Peyer's patch (tissue), 4 donors: ENCODE data around the gene S100A7. TPM values are rescaled to one million over a fixed set of nuclear protein-coding genes. Genes with fewer than 3 reads are reported as not detected.

Experiments used
- DNase-seq, 3 donors: peaks; one replicate each; pipeline ENCODE4 v3.0.0-alpha.2; 2017 to 2019
- H3K27ac ChIP-seq, 4 donors: fragments of 200-600 bp; sonication (generic); one replicate each; pipeline ENCODE4 v1.5.1; 2016 to 2019
- H3K27me3 ChIP-seq, 2 donors: fragments of 200-600 bp; sonication (generic); one replicate each; pipeline ENCODE4 v1.5.1; 2019
- H3K36me3 ChIP-seq, 3 donors: fragments of 200-600 bp; sonication (generic); one replicate each; pipeline ENCODE4 v1.5.1; 2016 to 2019
- H3K4me1 ChIP-seq, 4 donors: fragments of 200-600 bp; sonication (generic); one replicate each; pipeline ENCODE4 v1.5.1; 2016 to 2019
- H3K4me3 ChIP-seq, 4 donors: fragments of 200-600 bp; sonication (generic); 1 replicate in 3 of 4; 2 replicates in 1 of 4; pipeline ENCODE4 v1.5.1; 2016 to 2019; ENCODE audit warnings: mild to moderate bottlenecking in 1 of 4
- H3K9me3 ChIP-seq, 4 donors: fragments of 200-600 bp; sonication (generic); one replicate each; pipeline ENCODE4 v1.5.1; 2016 to 2019; ENCODE audit warnings: mild to moderate bottlenecking in 1 of 4
- CTCF ChIP-seq, 6 experiments: fragments of 450-650 bp in 4 of 6; fragments of 200-600 bp in 2 of 6; sonication (generic) in 1 of 6; IDR thresholded peaks; one replicate each; pipeline ENCODE4 v1.5.1; 2017 to 2019; ENCODE audit warnings: antibody characterized with exemption in 6 of 6, mild to moderate bottlenecking in 3 of 6, moderate library complexity in 1 of 6
- POLR2A ChIP-seq, 2 donors: fragments of 450-650 bp; IDR thresholded peaks; one replicate each; pipeline ENCODE4 v1.5.1; 2017; ENCODE audit warnings: antibody characterized with exemption in 2 of 2, mild to moderate bottlenecking in 2 of 2, moderate library complexity in 2 of 2
- total RNA-seq, 4 donors: library from RNA; depleted of rRNA; stranded (reverse); fragments of >200 nt; gene quantifications; one replicate each; pipeline ENCODE4 v1.1.0, GENCODE V29; 2016

Gene S100A7
- total RNA-seq, 4 donors from 2014 or later = not detected

DNA sequence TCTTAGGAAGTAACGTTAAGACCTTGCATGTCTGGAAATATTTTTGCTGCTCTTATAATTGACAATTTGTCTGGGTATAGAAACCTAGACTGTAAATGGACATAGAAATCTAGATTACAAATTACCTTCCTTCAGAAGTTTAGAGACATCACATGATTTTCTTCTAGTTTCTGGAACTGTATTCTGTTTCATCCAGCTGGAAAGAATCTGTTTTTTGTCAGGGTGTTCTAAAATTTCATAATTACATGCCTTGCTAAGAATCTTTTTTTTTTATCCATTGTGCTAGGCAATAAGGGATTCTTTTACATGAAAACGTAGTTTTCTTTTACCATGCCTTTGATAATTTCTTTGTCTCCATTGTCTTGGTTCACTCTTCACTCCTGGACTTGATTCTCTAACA lies 20.7 kb upstream of the S100A7 start:
- H3K27me3 ChIP-seq = no peaks in the 10 kb centered on the region
- no peak overlapping the region for H3K4me3 ChIP-seq
- no peak overlapping the region for H3K27ac ChIP-seq
- H3K9me3 ChIP-seq = no peaks in the 10 kb centered on the region
- no peaks in the 10 kb centered on the region for H3K4me1 ChIP-seq
- H3K36me3 ChIP-seq = no peaks in the 10 kb centered on the region
- DNase-seq = no peak
- no peak for TF ChIP-seq POLR2A (IDR thresholded peaks at IDR 0.05)
- no peak for TF ChIP-seq CTCF (IDR thresholded peaks at IDR 0.05)

- Histone ChIP-seq H3K36me3 (no peaks in the 10 kb centered on the region), H3K4me3 (no peak overlapping the region), H3K4me1 (no peaks in the 10 kb centered on the region), H3K9me3 (no peaks in the 10 kb centered on the region), H3K27ac (no peak overlapping the region), H3K27me3 (no peaks in the 10 kb centered on the region)
- no peak for DNase-seq
- no peak for TF ChIP-seq CTCF (IDR thresholded peaks at IDR 0.05)
- no peak for TF ChIP-seq POLR2A (IDR thresholded peaks at IDR 0.05)
Observed at GRCh38 chr1:153478692-153479618, 18.5 kb upstream of the S100A7 start.

DNA sequence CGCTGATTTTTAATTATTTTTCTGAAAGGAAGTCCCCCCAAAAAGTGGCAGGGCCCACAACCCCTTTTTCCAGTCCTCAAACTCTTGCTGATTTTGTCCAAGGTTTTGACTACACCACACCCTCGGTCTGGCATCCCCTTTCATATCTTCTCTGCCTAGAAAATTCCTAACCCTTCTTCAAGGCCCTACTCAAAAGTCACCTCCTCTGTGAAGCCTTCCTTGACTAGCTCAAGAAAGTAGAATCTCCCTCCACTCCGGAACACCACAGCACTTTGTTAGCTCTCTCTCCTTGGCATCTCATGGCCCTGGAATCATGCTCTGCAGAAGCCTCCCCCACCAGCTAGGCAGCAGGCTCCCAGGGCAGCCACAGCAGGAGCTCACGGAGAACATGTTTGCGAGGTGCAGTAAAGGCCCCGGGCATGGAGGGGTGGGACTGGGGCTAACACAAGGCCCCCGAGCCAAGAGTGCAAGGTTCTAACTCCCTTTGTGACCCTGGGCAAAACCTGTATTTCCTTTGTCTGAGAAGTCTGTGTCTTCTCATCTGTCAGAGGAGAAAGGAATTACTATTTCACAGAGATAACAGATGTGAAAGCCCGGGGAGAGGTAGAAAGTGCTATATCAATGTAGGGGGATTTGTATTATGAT lies 17.7 kb upstream of the S100A7 start:
- no peak overlapping the region for H3K27ac ChIP-seq
- TF ChIP-seq POLR2A (IDR thresholded peaks at IDR 0.05) (no peak), CTCF (IDR thresholded peaks at IDR 0.05) (no peak)
- no peaks in the 10 kb centered on the region for H3K4me1 ChIP-seq
- no peak overlapping the region for H3K4me3 ChIP-seq
- no peaks in the 10 kb centered on the region for H3K27me3 ChIP-seq
- no peak for DNase-seq
- H3K36me3 ChIP-seq = no peaks in the 10 kb centered on the region
- H3K9me3 ChIP-seq = no peaks in the 10 kb centered on the region

GRCh38 chr1:153476491-153477093 lies 16.1 kb upstream of the S100A7 start:
- no peak for TF ChIP-seq POLR2A (IDR thresholded peaks at IDR 0.05)
- TF ChIP-seq CTCF (IDR thresholded peaks at IDR 0.05) = no peak
- H3K27me3 ChIP-seq = no peaks in the 10 kb centered on the region
- DNase-seq = no peak

GRCh38 chr1:153475282-153475681 lies 14.8 kb upstream of the S100A7 start:
- Histone ChIP-seq H3K27ac (no peak overlapping the region), H3K4me3 (no peak overlapping the region), H3K36me3 (no peaks in the 10 kb centered on the region), H3K9me3 (peaks cover 0 to 10% (median 3%) of the 10 kb centered on the region in 4 donors), H3K27me3 (no peaks in the 10 kb centered on the region), H3K4me1 (no peaks in the 10 kb centered on the region)
- TF ChIP-seq CTCF (IDR thresholded peaks at IDR 0.05) (no peak), POLR2A (IDR thresholded peaks at IDR 0.05) (no peak)
- no peak for DNase-seq

More at GRCh38 chr1:153476491-153477093, 16.1 kb upstream of the S100A7 start:
- Histone ChIP-seq H3K4me1 (no peaks in the 10 kb centered on the region), H3K27ac (no peak overlapping the region), H3K4me3 (no peak overlapping the region), H3K9me3 (peaks cover 0 to 6% (median 1%) of the 10 kb centered on the region in 4 donors), H3K36me3 (no peaks in the 10 kb centered on the region)
